Superior temporal gyrus (tissue), 1 donor: Measurements from ENCODE around the gene DNAH14.
"Not testable (repeated sequence)": the region's sequence is repeated elsewhere in the genome, so short reads cannot be mapped to it uniquely, and the experiment has no call there.

Experiments
- DNase-seq: peaks from one replicate; pipeline ENCODE4 v3.0.0-alpha.2; 2016; ENCODE audit errors: extremely low spot score

Gene DNAH14

GRCh38 chr1:224995602-224996001 lies 66.1 kb downstream of the DNAH14 start:
- DNase-seq = no peak

DNA sequence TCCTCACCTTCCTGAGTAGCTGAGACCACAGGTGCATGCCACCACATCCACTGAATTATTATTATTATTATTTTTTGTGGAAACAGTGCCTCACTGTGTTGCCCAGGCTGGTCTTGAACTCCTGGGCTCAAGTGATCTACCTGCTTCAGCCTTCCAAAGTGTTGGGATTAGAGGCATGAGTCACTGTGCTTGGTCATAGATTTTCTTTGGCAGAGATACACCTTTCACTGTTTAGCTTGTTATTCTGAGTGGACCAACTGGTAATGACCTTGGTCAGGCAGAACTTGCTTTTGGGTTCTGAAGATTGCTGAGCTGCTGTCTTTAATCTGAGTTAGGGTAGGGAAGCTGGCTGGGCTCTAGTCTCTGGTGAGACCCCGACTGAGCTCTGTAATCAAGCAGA lies 66.8 kb downstream of the DNAH14 start:
- no peak for DNase-seq

- no peak for DNase-seq
These were observed 68.7 kb downstream of the DNAH14 start for GRCh38 chr1:224998185-224998584.

- DNase-seq = no peak
These were observed 74.9 kb downstream of the DNAH14 start for GRCh38 chr1:225004396-225004795.

DNA sequence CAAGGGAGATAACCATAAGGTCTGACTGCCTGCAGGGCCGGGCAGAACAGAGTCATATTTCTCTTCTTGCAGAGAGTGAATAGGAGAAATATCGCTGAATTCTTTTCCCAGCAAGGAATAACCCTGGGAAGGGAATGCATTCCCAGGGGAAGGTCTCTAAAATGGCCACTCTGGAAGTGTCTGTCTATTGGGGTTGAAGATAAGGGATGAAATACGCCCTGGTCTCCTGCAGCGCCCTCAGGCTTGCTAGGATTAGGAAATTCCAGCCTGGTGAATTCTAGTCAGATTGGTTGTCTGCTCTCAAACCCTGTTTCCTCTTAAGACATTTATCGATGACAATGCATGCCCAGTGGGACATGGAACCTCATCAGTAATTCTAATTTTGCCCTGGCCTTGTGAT lies 76.9 kb downstream of the DNAH14 start:
- DNase-seq = not testable (repeated sequence)

DNA sequence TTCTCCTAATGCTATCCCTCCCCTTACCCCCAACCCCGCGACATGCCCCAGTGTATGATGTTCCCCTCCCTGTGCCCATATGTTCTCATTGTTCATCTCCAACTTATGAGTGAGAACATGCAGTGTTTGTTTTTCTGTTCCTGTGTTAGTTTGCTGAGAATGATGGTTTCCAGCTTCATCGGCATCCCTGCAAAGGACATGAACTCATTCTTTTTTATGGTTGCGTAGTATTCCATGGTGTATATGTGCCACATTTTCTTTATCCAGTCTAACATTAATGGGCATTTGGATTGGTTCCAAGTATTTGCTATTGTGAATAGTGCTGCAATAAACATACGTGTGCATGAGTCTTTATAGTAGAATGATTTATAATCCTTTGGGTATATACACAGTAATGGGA lies 78.6 kb downstream of the DNAH14 start:
- DNase-seq = not testable (repeated sequence)

DNA sequence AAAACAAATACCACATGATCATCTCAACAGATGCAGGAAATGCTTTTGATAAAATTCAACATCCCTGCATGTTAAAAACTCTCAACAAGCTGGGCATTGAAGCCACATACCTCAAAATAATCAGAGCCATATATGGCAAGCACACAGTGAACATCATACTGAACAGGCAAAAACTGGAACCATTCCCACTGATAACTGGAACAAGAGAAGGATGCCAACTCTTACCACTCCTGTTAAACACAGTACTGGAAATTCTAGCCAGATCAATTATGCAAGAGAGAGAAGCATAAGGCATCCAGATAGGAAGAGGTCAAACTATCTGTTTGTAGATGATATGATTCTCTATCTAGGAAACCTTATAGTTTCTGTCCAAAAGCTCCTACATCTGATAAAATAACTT lies 91.6 kb downstream of the DNAH14 start:
- DNase-seq = no peak

DNA sequence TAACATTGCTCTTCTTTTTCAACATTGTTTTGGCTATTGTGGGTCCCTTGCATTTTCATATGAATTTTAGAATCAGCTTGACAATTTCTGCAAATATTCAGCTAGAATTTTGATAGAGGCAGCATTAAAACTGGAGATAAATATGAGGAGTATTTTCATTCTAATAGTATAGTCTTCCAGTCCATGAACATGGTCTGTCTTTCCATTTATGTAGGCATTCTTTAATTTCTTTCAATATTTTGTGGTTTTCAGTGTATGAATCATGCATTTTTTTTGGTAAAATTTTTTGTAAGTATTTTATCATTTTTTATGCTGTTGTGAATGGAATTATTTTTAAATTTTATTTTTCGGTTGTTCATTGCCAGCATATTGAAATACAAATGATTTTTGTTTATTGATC lies 97.2 kb downstream of the DNAH14 start:
- DNase-seq = no peak

DNA sequence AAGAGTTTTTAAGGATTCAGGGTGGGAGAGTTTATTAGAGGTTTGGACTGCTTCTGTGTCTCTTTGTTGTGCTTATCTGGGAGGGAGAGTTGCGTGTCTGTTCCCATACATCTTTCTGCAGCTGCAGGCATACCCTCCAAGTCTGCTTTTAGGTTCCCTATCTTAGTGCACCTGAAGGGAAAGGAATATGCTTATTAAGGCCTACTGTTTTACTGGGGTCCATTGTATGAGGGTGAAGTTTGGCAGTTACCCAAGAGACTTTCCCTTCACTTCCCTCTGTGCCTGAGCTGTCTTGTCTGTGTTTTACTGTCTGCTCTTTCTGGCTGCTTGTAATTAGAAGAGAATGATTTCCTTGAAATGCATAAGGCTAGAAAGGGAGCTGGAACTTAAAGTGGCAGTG lies 107.0 kb downstream of the DNAH14 start:
- DNase-seq = not testable (repeated sequence)

DNA sequence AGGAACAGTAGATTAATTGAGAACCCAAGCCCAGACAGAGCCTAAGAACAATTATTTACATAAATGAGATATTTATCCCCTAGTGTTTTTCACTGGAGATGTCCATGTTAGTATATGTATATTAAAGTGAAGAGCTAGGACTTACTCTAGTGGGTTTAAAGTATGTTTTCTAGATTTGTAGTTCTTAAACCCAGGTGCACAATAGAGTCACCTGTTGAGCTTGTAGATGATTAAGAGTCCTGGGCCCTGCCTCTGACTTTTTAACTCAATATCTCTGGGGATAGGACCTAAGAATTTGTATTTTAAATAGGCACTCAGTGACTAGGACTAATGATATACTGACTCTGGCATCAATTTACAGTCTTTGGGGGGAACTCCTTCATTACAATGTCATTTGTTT lies 112.8 kb downstream of the DNAH14 start:
- no peak for DNase-seq

GRCh38 chr1:225044258-225044657 lies 114.8 kb downstream of the DNAH14 start:
- DNase-seq = no peak

- no peak for DNase-seq
These were observed 120.1 kb downstream of the DNAH14 start for GRCh38 chr1:225049594-225049993.

GRCh38 chr1:225063722-225064121 lies 134.2 kb downstream of the DNAH14 start:
- no peak for DNase-seq

DNA sequence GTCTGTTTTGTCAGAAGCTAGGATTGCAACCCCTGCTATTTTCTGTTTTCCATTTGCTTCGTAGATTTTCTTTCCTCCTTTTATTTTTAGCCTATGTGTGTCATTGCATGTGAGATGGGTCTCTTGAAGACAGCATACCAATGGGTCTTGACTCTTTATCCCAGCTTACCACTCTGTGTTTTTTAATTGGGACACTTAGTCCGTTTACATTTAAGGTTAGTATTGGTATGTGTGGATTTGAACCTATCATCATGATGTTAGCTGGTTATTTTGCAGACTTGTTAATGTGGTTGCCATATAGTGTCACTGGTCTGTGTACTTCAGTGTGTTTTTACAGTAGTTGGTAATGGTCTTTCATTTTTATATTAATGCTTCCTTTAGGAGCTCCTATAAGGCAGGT lies 141.5 kb downstream of the DNAH14 start:
- no peak for DNase-seq

DNA sequence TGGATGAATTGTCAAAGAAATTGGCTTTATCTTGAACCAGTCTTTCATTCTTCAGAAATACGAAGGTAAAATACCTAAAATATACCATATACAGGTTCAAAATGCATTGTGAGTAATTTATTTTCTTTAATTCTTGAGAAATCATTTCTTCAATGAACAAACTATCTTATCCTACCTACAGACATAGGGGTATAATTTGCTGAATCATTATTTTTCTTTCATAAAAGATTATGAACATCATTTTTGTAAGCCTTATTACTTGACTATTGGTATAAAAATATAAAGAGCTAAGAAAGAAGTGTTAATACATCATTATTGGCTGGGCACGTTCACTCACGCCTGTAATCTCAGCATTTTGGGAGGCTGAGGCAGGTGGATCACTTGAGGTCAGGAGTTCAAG lies 167.7 kb downstream of the DNAH14 start:
- no peak for DNase-seq

GRCh38 chr1:225111000-225111399 lies 181.5 kb downstream of the DNAH14 start:
- no peak for DNase-seq

GRCh38 chr1:225113265-225113664 lies 183.8 kb downstream of the DNAH14 start:
- DNase-seq = no peak

GRCh38 chr1:225114354-225114990 lies 185.0 kb downstream of the DNAH14 start:
- DNase-seq = no peak

- no peak for DNase-seq
These were observed 189.8 kb downstream of the DNAH14 start for GRCh38 chr1:225119307-225119706.

- DNase-seq = no peak
These were observed 191.6 kb downstream of the DNAH14 start for GRCh38 chr1:225121095-225121494.

DNA sequence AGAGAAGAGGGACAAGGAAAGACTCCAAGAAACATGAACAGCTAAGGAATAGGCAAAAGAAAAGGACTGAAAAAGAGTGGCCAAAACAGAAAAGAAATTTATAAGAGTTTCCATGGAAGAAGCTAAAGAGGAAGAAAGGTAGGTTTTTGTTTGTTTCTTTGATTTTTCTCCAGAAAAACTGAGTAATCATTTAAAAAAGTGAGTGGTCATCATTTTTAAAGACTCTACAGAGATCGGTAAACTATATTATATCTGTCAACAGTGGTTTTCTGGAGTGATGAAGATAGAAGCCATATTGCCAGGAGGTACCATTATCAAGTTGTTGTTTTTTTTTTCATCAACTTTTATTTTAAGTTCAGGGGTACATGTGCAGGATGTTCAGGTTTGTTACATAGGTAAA lies 202.4 kb downstream of the DNAH14 start:
- DNase-seq = no peak

DNA sequence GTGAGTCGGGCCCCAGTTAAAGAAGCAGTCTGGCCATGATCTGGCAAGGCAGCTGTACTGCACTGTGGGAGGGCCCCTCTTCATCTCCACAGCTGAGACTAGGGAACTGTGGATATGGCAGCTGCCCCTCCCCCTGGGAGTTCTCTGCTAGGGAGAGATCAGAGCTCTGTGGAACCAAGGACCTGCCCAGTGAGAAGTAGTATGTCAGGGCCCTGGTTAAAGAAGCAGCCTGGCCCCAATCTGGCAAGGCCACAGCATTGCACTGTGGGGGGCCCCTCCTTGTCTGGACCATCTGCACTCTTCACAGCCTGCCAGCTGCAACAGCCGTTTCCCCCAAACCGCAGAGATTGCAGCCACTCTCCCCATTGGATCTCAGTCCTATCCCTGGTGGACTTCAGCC lies 208.5 kb downstream of the DNAH14 start:
- DNase-seq = no peak

DNA sequence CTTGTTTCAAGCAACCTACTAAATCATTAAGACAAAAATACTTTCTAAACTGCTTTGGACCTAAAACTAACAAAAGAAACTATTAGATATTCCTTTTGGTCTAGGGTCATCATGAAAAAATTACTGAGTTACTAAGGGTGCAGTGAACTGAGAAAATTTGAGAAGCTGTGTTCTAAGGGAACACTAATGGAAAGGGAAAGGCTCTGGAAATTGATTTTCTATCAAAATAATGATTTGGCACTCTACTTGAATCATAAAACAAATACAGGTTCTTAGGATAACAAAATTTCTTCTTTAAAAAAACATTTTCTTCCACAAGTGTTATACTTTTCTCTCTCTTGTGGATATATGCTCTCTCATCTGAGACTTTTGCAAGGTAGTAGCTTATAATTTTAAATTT lies 213.5 kb downstream of the DNAH14 start:
- DNase-seq = no peak

GRCh38 chr1:225146478-225146877 lies 217.0 kb downstream of the DNAH14 start:
- DNase-seq = no peak
